Measurements from ENCODE around the gene ANXA2R.
A peak's percentile ranks its signal among the peaks of the same experiment; 100 is the strongest.

Gene ANXA2R

GRCh38 chr5:43041669-43042175 is 1.6 kb upstream of the ANXA2R start (continued):
- TF ChIP-seq ZBTB6 (tag by site-specific recombination; IDR thresholded peaks at IDR 0.05) (peak; percentile 68; the same call in 1 of the 2 replicates), ZNF341 (tag by site-specific recombination; IDR thresholded peaks at IDR 0.05; ENCODE audit: low read depth) (peak; percentile 76), ZNF133 (tag by site-specific recombination; IDR thresholded peaks at IDR 0.05) (no peak), ZNF701 (tag by site-specific recombination; IDR thresholded peaks at IDR 0.05) (no peak), PRDM1 (tag by site-specific recombination; IDR thresholded peaks at IDR 0.05) (no peak), ZNF394 (tag by site-specific recombination; IDR thresholded peaks at IDR 0.05; ENCODE audit: borderline replicate concordance) (peak; percentile 16; the same call in 1 of the 2 replicates), ZNF596 (tag by site-specific recombination; IDR thresholded peaks at IDR 0.05) (no peak), ZNF660 (tag by site-specific recombination; IDR thresholded peaks at IDR 0.05) (peak; percentile 16; the same call in 1 of the 2 replicates), ZSCAN4 (tag by site-specific recombination; IDR thresholded peaks at IDR 0.05) (no peak)

GRCh38 chr5:43041110-43041668 is 1.1 kb upstream of the ANXA2R start:
- ChIA-PET POLR2A (interaction anchor here (0.6 to 3.1 kb wide), 10 partner anchors 21 to 349 kb away, joined by 3 to 33 read pairs (median 8); partner anchors contain the start of gene ZNF131), CTCF (interaction anchor here (0.5 to 3.1 kb wide), 27 partner anchors 10 to 1245 kb away, joined by 3 to 33 read pairs (median 5); no protein-coding TSS in a partner anchor)
- peak overlapping the region; percentile 80; the same call in 1 of the 2 replicates for H3K27ac ChIP-seq (ENCODE audit: extremely low read depth, low read depth, low read length)
- TF ChIP-seq ZNF121 (tag by site-specific recombination; IDR thresholded peaks at IDR 0.05) (no peak), ZNF629 (tag by site-specific recombination; IDR thresholded peaks at IDR 0.05) (no peak), ZNF623 (tag by site-specific recombination; IDR thresholded peaks at IDR 0.05) (no peak), RBAK (tag by site-specific recombination; IDR thresholded peaks at IDR 0.05) (no peak), ZNF112 (tag by site-specific recombination; IDR thresholded peaks at IDR 0.05) (no peak), PRDM1 (tag by site-specific recombination; IDR thresholded peaks at IDR 0.05) (peak; percentile 51), SP7 (tag by site-specific recombination; IDR thresholded peaks at IDR 0.05) (no peak), ZNF398 (tag by site-specific recombination; IDR thresholded peaks at IDR 0.05) (no peak), ZNF514 (tag by site-specific recombination; IDR thresholded peaks at IDR 0.05) (no peak), PRDM10 (tag by site-specific recombination; IDR thresholded peaks at IDR 0.05) (peak; percentile 11; the same call in 1 of the 2 replicates), GFI1B (tag by site-specific recombination; IDR thresholded peaks at IDR 0.05) (no peak), ZNF660 (tag by site-specific recombination; IDR thresholded peaks at IDR 0.05) (no peak), ZNF362 (tag by site-specific recombination; IDR thresholded peaks at IDR 0.05) (peak; percentile 84), HOXC10 (CRISPR knock-in tag; IDR thresholded peaks at IDR 0.05) (no peak), ZNF394 (tag by site-specific recombination; IDR thresholded peaks at IDR 0.05; ENCODE audit: borderline replicate concordance) (no peak), ZNF510 (tag by site-specific recombination; IDR thresholded peaks at IDR 0.05; ENCODE audit: insufficient replicate concordance) (no peak), ZNF169 (tag by site-specific recombination; IDR thresholded peaks at IDR 0.05) (no peak)
- peak overlapping the region; percentile 56 for H3K4me3 ChIP-seq (ENCODE audit: low read depth, low read length)
- H3K36me3 ChIP-seq (ENCODE audit: control insufficient read depth in 2 of 2, insufficient read depth in 1 of 2, low read length in 2 of 2) = no peaks in the 10 kb centered on the region
- H3K9me3 ChIP-seq (ENCODE audit: control insufficient read depth, insufficient read depth, low read depth, low read length) = no peaks in the 10 kb centered on the region
- no peaks in the 10 kb centered on the region for H3K4me1 ChIP-seq (ENCODE audit: control insufficient read depth, insufficient read depth, low read length)

All from HEK293 (cell line).